ENCODE data around the gene PPP2R3C. TPM values are rescaled to one million over a fixed set of nuclear protein-coding genes. Genes with fewer than 3 reads are reported as not detected.

Gene PPP2R3C
- total RNA-seq (2014; rRNA removed; shearing (Covaris generic)): 11.5 and 26.9 TPM in 2 replicates

GRCh38 chr14:35121887-35122695 is at the start of gene PPP2R3C, which contains the start of gene PRORP:
Gene PPP2R3C, minus strand, starts transcription at chr14:35121990. Its CDS starts 31 bp downstream, at chr14:35121959.
Gene PRORP, plus strand, starts transcription at chr14:35122552. Its CDS starts 694 bp downstream, at chr14:35123246.

GRCh38 chr14:35046048-35046750 is 75.6 kb downstream of the PPP2R3C start, which contains the start of gene FAM177A1:
Gene FAM177A1, plus strand, starts transcription at chr14:35046272. Its CDS starts 192 bp downstream, at chr14:35046464.

Other genes starting within 250 kb of the PPP2R3C start
- 17.6 and 25.2 TPM in 2 replicates for gene BAZ1A, start 246.6 kb downstream of the PPP2R3C start, total RNA-seq (2014; rRNA removed; shearing (Covaris generic))
- 44.2 and 52.2 TPM in 2 replicates for gene SRP54, start 139.0 kb downstream of the PPP2R3C start, total RNA-seq (2014; rRNA removed; shearing (Covaris generic))
- 24.0 and 25.6 TPM in 2 replicates for gene FAM177A1, start 75.7 kb downstream of the PPP2R3C start, total RNA-seq (2014; rRNA removed; shearing (Covaris generic))
- gene PRORP, start 562 bp upstream of the PPP2R3C start, total RNA-seq (2014; rRNA removed; shearing (Covaris generic)): 12.1 and 14.1 TPM in 2 replicates
- gene PSMA6, start 170.4 kb upstream of the PPP2R3C start, total RNA-seq (2014; rRNA removed; shearing (Covaris generic)): 172 and 188 TPM in 2 replicates

Data from A375 (cell line).